NB4 (cell line): ENCODE data around the gene FCER2.

Experiments used
- CTCF ChIP-seq: IDR thresholded peaks from one replicate; pipeline ENCODE4 v1.5.1; 2012; ENCODE audit warnings: low read depth, low read length
- MAX ChIP-seq: IDR thresholded peaks from 2 replicates; pipeline ENCODE4 v1.6.1; 2011; ENCODE audit warnings: low read depth, low read length
- POLR2A ChIP-seq: IDR thresholded peaks from 2 replicates; pipeline ENCODE4 v1.6.1; 2011; ENCODE audit warnings: mild to moderate bottlenecking; ENCODE audit not compliant: insufficient read length; ENCODE audit errors: extremely low read depth

GRCh38 chr19:7655581-7655980, 46.4 kb downstream of the FCER2 start:
- TF ChIP-seq CTCF (no peak), POLR2A (no peak), MAX (no peak)
